HL-60 (cell line): Measurements from ENCODE around the gene PCLO.

Experiments
- DNase-seq, 2 experiments: peaks; one replicate each; pipeline ENCODE4 v3.0.0-alpha.2; 2010 to 2020; ENCODE audit warnings: low read depth in 1 of 2, low spot score in 1 of 2
- H3K27ac ChIP-seq: fragments of 250-450 bp; sonication (Bioruptor Pico); replicated peaks from 2 replicates; pipeline ENCODE4 v1.5.1; 2020; ENCODE audit warnings: mild to moderate bottlenecking, moderate library complexity
- H3K27me3 ChIP-seq: fragments of 250-450 bp; sonication (Bioruptor Pico); 2 replicates; pipeline ENCODE4 v1.5.1; 2021; ENCODE audit warnings: mild to moderate bottlenecking, moderate library complexity; ENCODE audit not compliant: insufficient read depth, poor library complexity, severe bottlenecking
- H3K4me3 ChIP-seq: replicated peaks from 2 replicates; pipeline ENCODE4 v1.5.1; 2011; ENCODE audit warnings: mild to moderate bottlenecking, control low read depth, low read length; ENCODE audit not compliant: insufficient read depth
- GABPA ChIP-seq: IDR thresholded peaks from 2 replicates; pipeline ENCODE4 v1.6.1; 2012; ENCODE audit warnings: low read depth
- POLR2AphosphoS5 ChIP-seq: IDR thresholded peaks from 2 replicates; pipeline ENCODE4 v1.6.1; 2012; ENCODE audit warnings: low read depth
- SPI1 ChIP-seq: IDR thresholded peaks from 2 replicates; pipeline ENCODE4 v1.6.1; 2012; ENCODE audit warnings: low read depth, mild to moderate bottlenecking, borderline replicate concordance
- TF ChIP-seq, protein P1 (sequence below): IDR thresholded peaks from 2 replicates; pipeline ENCODE4 v1.6.1; 2012; ENCODE audit warnings: low read depth; ENCODE audit not compliant: insufficient replicate concordance
- TF ChIP-seq, protein P2 (sequence below): IDR thresholded peaks from one replicate; pipeline ENCODE4 v1.5.1; 2011; ENCODE audit warnings: low read length, control low read depth, inconsistent platforms; ENCODE audit not compliant: insufficient read depth

The PCLO gene

DNA sequence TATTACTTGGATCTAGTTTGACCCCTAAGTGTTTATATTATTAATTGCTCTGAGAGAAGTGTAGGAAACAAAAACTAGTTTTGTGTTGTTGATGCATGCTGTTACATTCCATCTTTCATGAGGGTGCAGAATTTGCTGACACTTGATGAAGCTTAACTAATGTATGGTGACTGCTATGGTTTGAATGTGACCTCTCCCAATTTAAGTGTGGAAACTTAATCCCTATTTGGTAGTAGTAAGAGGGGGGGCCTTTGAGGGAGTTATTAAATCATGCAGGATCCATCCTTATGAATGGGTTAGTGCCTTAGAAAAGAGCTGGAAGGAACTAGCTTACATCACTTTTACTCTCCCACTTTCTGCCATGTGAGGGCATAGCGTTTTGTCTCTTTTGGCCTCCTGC lies 142.5 kb downstream of the PCLO start:
- no peak for DNase-seq
- TF ChIP-seq, protein P1, sequence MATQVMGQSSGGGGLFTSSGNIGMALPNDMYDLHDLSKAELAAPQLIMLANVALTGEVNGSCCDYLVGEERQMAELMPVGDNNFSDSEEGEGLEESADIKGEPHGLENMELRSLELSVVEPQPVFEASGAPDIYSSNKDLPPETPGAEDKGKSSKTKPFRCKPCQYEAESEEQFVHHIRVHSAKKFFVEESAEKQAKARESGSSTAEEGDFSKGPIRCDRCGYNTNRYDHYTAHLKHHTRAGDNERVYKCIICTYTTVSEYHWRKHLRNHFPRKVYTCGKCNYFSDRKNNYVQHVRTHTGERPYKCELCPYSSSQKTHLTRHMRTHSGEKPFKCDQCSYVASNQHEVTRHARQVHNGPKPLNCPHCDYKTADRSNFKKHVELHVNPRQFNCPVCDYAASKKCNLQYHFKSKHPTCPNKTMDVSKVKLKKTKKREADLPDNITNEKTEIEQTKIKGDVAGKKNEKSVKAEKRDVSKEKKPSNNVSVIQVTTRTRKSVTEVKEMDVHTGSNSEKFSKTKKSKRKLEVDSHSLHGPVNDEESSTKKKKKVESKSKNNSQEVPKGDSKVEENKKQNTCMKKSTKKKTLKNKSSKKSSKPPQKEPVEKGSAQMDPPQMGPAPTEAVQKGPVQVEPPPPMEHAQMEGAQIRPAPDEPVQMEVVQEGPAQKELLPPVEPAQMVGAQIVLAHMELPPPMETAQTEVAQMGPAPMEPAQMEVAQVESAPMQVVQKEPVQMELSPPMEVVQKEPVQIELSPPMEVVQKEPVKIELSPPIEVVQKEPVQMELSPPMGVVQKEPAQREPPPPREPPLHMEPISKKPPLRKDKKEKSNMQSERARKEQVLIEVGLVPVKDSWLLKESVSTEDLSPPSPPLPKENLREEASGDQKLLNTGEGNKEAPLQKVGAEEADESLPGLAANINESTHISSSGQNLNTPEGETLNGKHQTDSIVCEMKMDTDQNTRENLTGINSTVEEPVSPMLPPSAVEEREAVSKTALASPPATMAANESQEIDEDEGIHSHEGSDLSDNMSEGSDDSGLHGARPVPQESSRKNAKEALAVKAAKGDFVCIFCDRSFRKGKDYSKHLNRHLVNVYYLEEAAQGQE, result no peak
- TF ChIP-seq SPI1 (no peak), POLR2AphosphoS5 (no peak), GABPA (no peak)
- TF ChIP-seq, protein P2, sequence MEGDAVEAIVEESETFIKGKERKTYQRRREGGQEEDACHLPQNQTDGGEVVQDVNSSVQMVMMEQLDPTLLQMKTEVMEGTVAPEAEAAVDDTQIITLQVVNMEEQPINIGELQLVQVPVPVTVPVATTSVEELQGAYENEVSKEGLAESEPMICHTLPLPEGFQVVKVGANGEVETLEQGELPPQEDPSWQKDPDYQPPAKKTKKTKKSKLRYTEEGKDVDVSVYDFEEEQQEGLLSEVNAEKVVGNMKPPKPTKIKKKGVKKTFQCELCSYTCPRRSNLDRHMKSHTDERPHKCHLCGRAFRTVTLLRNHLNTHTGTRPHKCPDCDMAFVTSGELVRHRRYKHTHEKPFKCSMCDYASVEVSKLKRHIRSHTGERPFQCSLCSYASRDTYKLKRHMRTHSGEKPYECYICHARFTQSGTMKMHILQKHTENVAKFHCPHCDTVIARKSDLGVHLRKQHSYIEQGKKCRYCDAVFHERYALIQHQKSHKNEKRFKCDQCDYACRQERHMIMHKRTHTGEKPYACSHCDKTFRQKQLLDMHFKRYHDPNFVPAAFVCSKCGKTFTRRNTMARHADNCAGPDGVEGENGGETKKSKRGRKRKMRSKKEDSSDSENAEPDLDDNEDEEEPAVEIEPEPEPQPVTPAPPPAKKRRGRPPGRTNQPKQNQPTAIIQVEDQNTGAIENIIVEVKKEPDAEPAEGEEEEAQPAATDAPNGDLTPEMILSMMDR, result no peak
- H3K4me3 ChIP-seq, result no peak overlapping the region
- H3K27me3 ChIP-seq, result no peaks in the 10 kb centered on the region
- H3K27ac ChIP-seq, result no peak overlapping the region

DNA sequence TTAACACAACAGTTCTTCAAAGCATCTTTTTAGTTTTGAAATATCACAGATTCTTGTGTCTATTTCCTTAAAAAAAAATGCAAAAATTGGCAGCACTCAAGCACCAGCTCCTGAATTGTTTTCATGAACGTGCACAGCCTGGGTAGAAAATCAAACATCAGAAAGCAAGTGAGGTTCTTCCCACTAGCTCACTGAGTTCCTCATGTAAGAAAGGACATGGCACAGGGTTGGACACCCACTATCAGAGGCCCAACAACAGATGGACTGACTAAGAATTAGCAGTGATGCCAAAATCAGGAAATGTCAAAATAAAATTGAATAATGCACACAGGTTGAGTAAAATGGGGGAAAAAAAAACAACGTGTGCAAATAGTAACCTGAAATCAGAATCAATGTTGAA lies 146.8 kb downstream of the PCLO start:
- Histone ChIP-seq H3K27ac (no peak overlapping the region), H3K27me3 (no peaks in the 10 kb centered on the region), H3K4me3 (no peak overlapping the region)
- TF ChIP-seq POLR2AphosphoS5 (no peak), SPI1 (no peak), GABPA (no peak)
- TF ChIP-seq, protein P2, result no peak
- TF ChIP-seq, protein P1, result no peak
- DNase-seq, result no peak

DNA sequence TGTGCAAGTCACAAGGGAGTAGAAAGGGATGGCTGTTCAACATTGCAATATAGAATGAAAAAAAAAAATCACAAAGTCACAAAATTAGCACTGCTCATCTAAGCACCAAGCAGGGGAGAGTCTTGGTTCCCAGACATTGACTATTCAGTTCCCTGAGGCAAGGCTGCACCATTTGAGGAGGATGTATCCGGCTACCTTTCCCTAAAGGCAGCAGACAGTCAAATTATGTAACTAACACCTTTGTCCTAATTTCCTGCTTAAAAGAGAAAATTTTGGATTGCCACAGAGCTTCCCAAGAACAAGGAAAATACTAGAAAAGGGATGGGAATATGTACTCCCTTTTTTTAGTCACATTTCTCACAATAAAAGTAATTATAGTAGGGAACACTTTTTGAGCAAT lies 148.1 kb downstream of the PCLO start:
- Histone ChIP-seq H3K27me3 (no peaks in the 10 kb centered on the region), H3K27ac (no peak overlapping the region), H3K4me3 (no peak overlapping the region)
- DNase-seq, result no peak
- TF ChIP-seq, protein P1, result no peak
- no peak for TF ChIP-seq SPI1
- TF ChIP-seq POLR2AphosphoS5, result no peak
- TF ChIP-seq, protein P2, result no peak
- no peak for TF ChIP-seq GABPA
